Liver (tissue), 9 donors: ENCODE data around the gene RECQL5. TPM values are rescaled to one million over a fixed set of nuclear protein-coding genes. Genes with fewer than 3 reads are reported as not detected.

ENCODE experiments used
- DNase-seq: peaks from one replicate; pipeline ENCODE4 v3.0.0-alpha.2; 2017; ENCODE audit warnings: low spot score
- H3K27ac ChIP-seq, 2 donors: one replicate each; pipeline ENCODE4 v1.7.0; 2013; ENCODE audit warnings: inconsistent platforms in 2 of 2, low read length in 2 of 2, control low read depth in 1 of 2, low read depth in 1 of 2, mild to moderate bottlenecking in 1 of 2
- H3K27me3 ChIP-seq, 4 donors: one replicate each; pipeline versions ENCODE4 v1.6.1 to v1.7.0; 2013; ENCODE audit warnings: low read length in 3 of 4, inconsistent platforms in 1 of 4, mild to moderate bottlenecking in 1 of 4, moderate library complexity in 1 of 4; ENCODE audit not compliant: control insufficient read depth in 4 of 4, insufficient read depth in 4 of 4
- H3K36me3 ChIP-seq, 4 donors: one replicate each; pipeline versions ENCODE4 v1.6.1 to v1.7.0; 2013; ENCODE audit warnings: low read length in 3 of 4, mild to moderate bottlenecking in 3 of 4, low read depth in 1 of 4, moderate library complexity in 1 of 4; ENCODE audit not compliant: control insufficient read depth in 4 of 4, insufficient read depth in 3 of 4
- H3K4me1 ChIP-seq, 4 donors: one replicate each; pipeline versions ENCODE4 v1.6.1 to v1.7.0; 2013; ENCODE audit warnings: low read length in 3 of 4, mild to moderate bottlenecking in 3 of 4, moderate library complexity in 1 of 4; ENCODE audit not compliant: control insufficient read depth in 4 of 4, insufficient read depth in 4 of 4
- H3K4me3 ChIP-seq, 3 donors: one replicate each; pipeline versions ENCODE4 v1.6.1 to v1.7.0; 2013; ENCODE audit warnings: low read length in 3 of 3, control low read depth in 1 of 3, low read depth in 1 of 3, mild to moderate bottlenecking in 1 of 3
- H3K9ac ChIP-seq, 2 donors: one replicate each; pipeline ENCODE4 v1.7.0; 2013; ENCODE audit warnings: low read length in 2 of 2, mild to moderate bottlenecking in 2 of 2, moderate library complexity in 2 of 2, control low read depth in 1 of 2, low read depth in 1 of 2
- H3K9me3 ChIP-seq, 4 donors: one replicate each; pipeline versions ENCODE4 v1.6.1 to v1.7.0; 2013; ENCODE audit warnings: low read length in 3 of 4; ENCODE audit not compliant: control insufficient read depth in 4 of 4
- ATF3 ChIP-seq: IDR thresholded peaks from 2 replicates; pipeline ENCODE4 v1.6.1; 2016; ENCODE audit warnings: antibody characterized with exemption
- CTCF ChIP-seq: fragments of 150-350 bp; IDR thresholded peaks from 2 replicates; pipeline ENCODE4 v1.5.1; 2017; ENCODE audit warnings: improper control_type of control experiment, low read depth, low read length; ENCODE audit not compliant: missing input control
- EGR1 ChIP-seq, 2 donors: IDR thresholded peaks; 2 replicates each; pipeline ENCODE4 v1.6.1; 2016 to 2018; ENCODE audit warnings: antibody characterized with exemption in 2 of 2, low read depth in 2 of 2
- FOXA1 ChIP-seq: IDR thresholded peaks from 2 replicates; pipeline ENCODE4 v1.6.1; 2016; ENCODE audit warnings: antibody characterized with exemption
- FOXA2 ChIP-seq: IDR thresholded peaks from 2 replicates; pipeline ENCODE4 v1.6.1; 2016; ENCODE audit warnings: antibody characterized with exemption
- GABPA ChIP-seq, 2 donors: IDR thresholded peaks in 1 of 2; conservative IDR thresholded peaks in 1 of 2; 2 replicates each; pipeline ENCODE4 v1.6.1; 2016; ENCODE audit warnings: antibody characterized with exemption in 2 of 2, mild to moderate bottlenecking in 1 of 2, moderate library complexity in 1 of 2
- HNF4A ChIP-seq, 2 donors: conservative IDR thresholded peaks; 2 replicates each; pipeline ENCODE4 v1.6.1; 2016; ENCODE audit warnings: antibody characterized with exemption in 2 of 2, mild to moderate bottlenecking in 2 of 2
- HNF4G ChIP-seq: IDR thresholded peaks from 2 replicates; pipeline ENCODE4 v1.6.1; 2016; ENCODE audit warnings: antibody characterized with exemption
- JUND ChIP-seq, 2 donors: IDR thresholded peaks; 2 replicates each; pipeline ENCODE4 v1.6.1; 2016; ENCODE audit warnings: antibody characterized with exemption in 2 of 2
- MAX ChIP-seq: IDR thresholded peaks from 2 replicates; pipeline ENCODE4 v1.6.1; 2016; ENCODE audit warnings: antibody characterized with exemption
- NR2F2 ChIP-seq: IDR thresholded peaks from 2 replicates; pipeline ENCODE4 v1.6.1; 2016; ENCODE audit warnings: antibody characterized with exemption
- RAD21 ChIP-seq, 2 donors: IDR thresholded peaks; 2 replicates each; pipeline ENCODE4 v1.6.1; 2016; ENCODE audit warnings: antibody characterized with exemption in 2 of 2, mild to moderate bottlenecking in 2 of 2
- RXRA ChIP-seq, 2 donors: IDR thresholded peaks; 2 replicates each; pipeline ENCODE4 v1.6.1; 2017 to 2018; ENCODE audit warnings: antibody characterized with exemption in 2 of 2, mild to moderate bottlenecking in 1 of 2
- SP1 ChIP-seq: IDR thresholded peaks from 2 replicates; pipeline ENCODE4 v1.6.1; 2018; ENCODE audit warnings: antibody characterized with exemption, mild to moderate bottlenecking
- TAF1 ChIP-seq: conservative IDR thresholded peaks from 2 replicates; pipeline ENCODE4 v1.6.1; 2016; ENCODE audit warnings: antibody characterized with exemption, mild to moderate bottlenecking
- YY1 ChIP-seq: IDR thresholded peaks from 2 replicates; pipeline ENCODE4 v1.6.1; 2016; ENCODE audit warnings: antibody characterized with exemption, mild to moderate bottlenecking
- WGBS: extraction: QIAGEN DNeasy Blood & Tissue Kit; methylation state at CpG from one replicate; pipeline ENCODE4 v1.1.7; 2013; 5-methylcytosine and 5-hydroxymethylcytosine counted together
- polyA plus RNA-seq, 2 donors: library from polyadenylated mRNA; stranded (reverse) in 1 of 2; unstranded in 1 of 2; fragments of 200-250 nt in 1 of 2; fragments of >200 nt in 1 of 2; fragmentation: Nextera tagmentation in 1 of 2; extraction: Ambion mirVana in 1 of 2; gene quantifications; one replicate each; pipeline versions ENCODE4 v1.2.1 to v1.2.3, GENCODE V29; 2013 to 2015
- total RNA-seq, 2 donors: library from RNA; depleted of rRNA; stranded (reverse); fragments of >200 nt; gene quantifications; one replicate each; pipeline ENCODE4 v1.2.3, GENCODE V29; 2014
- TF ChIP-seq, protein P1 (sequence below): IDR thresholded peaks from 2 replicates; pipeline ENCODE4 v1.6.1; 2016; ENCODE audit warnings: antibody characterized with exemption, mild to moderate bottlenecking
- TF ChIP-seq, protein P2 (sequence below): IDR thresholded peaks from 2 replicates; pipeline ENCODE4 v1.6.1; 2016; ENCODE audit warnings: antibody characterized with exemption
- donor health status: healthy.
- donor health status: healthy.
- donor health status: healthy.
- donor health status: healthy.
- donor health status: healthy.

The RECQL5 gene
- total and polyA plus RNA-seq, 4 donors: 8.3 to 15.1 (median 11.5) TPM

- WGBS: 90% methylated on average over 11 of the region's 11 CpGs
- no peak for DNase-seq
- no peaks in the 10 kb centered on the region for H3K9me3 ChIP-seq
- H3K4me3 ChIP-seq: no peak overlapping the region
- H3K27ac ChIP-seq: no peak overlapping the region
- no peak overlapping the region for H3K9ac ChIP-seq
- peaks cover 0 to 42% (median 6%) of the 10 kb centered on the region in 4 donors for H3K36me3 ChIP-seq
- no peaks in the 10 kb centered on the region for H3K4me1 ChIP-seq
- no peaks in the 10 kb centered on the region for H3K27me3 ChIP-seq
- TF ChIP-seq FOXA1 (no peak), TAF1 (no peak), FOXA2 (no peak), RAD21 (IDR thresholded peaks at IDR 0.05) (no peak), YY1 (no peak), HNF4G (no peak), EGR1 (IDR thresholded peaks at IDR 0.05; ENCODE audit: low read depth in 2 of 2) (no peak), HNF4A (conservative IDR thresholded peaks at IDR 0.05) (no peak), SP1 (no peak), RXRA (IDR thresholded peaks at IDR 0.05) (no peak), ATF3 (no peak), JUND (IDR thresholded peaks at IDR 0.05) (no peak), GABPA (IDR thresholded peaks at IDR 0.05 in 1 of 2, conservative IDR thresholded peaks at IDR 0.05 in 1 of 2) (no peak), MAX (no peak), NR2F2 (no peak), CTCF (no peak)
- TF ChIP-seq, protein P1, sequence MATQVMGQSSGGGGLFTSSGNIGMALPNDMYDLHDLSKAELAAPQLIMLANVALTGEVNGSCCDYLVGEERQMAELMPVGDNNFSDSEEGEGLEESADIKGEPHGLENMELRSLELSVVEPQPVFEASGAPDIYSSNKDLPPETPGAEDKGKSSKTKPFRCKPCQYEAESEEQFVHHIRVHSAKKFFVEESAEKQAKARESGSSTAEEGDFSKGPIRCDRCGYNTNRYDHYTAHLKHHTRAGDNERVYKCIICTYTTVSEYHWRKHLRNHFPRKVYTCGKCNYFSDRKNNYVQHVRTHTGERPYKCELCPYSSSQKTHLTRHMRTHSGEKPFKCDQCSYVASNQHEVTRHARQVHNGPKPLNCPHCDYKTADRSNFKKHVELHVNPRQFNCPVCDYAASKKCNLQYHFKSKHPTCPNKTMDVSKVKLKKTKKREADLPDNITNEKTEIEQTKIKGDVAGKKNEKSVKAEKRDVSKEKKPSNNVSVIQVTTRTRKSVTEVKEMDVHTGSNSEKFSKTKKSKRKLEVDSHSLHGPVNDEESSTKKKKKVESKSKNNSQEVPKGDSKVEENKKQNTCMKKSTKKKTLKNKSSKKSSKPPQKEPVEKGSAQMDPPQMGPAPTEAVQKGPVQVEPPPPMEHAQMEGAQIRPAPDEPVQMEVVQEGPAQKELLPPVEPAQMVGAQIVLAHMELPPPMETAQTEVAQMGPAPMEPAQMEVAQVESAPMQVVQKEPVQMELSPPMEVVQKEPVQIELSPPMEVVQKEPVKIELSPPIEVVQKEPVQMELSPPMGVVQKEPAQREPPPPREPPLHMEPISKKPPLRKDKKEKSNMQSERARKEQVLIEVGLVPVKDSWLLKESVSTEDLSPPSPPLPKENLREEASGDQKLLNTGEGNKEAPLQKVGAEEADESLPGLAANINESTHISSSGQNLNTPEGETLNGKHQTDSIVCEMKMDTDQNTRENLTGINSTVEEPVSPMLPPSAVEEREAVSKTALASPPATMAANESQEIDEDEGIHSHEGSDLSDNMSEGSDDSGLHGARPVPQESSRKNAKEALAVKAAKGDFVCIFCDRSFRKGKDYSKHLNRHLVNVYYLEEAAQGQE: no peak
- TF ChIP-seq, protein P2, sequence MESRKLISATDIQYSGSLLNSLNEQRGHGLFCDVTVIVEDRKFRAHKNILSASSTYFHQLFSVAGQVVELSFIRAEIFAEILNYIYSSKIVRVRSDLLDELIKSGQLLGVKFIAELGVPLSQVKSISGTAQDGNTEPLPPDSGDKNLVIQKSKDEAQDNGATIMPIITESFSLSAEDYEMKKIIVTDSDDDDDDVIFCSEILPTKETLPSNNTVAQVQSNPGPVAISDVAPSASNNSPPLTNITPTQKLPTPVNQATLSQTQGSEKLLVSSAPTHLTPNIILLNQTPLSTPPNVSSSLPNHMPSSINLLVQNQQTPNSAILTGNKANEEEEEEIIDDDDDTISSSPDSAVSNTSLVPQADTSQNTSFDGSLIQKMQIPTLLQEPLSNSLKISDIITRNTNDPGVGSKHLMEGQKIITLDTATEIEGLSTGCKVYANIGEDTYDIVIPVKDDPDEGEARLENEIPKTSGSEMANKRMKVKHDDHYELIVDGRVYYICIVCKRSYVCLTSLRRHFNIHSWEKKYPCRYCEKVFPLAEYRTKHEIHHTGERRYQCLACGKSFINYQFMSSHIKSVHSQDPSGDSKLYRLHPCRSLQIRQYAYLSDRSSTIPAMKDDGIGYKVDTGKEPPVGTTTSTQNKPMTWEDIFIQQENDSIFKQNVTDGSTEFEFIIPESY: no peak
Observed at GRCh38 chr17:75626496-75627038, 40.4 kb downstream of the RECQL5 start.
